ENCODE data around the gene NEK8. TPM values are rescaled to one million over a fixed set of nuclear protein-coding genes. Genes with fewer than 3 reads are reported as not detected.
A peak's percentile ranks its signal among the peaks of the same experiment; 100 is the strongest.

NEK8 gene
- total RNA-seq, 4 donors from 2014 or later, result 2.8 to 6.0 (median 3.5) TPM

GRCh38 chr17:28759256-28759865 lies 30.8 kb downstream of the NEK8 start:
- WGBS, 2 donors, result 87 to 88% methylated on average over 18 of the region's 18 CpGs
- Histone ChIP-seq H3K27me3 (no peaks in the 10 kb centered on the region), H3K4me3 (no peak overlapping the region), H3K4me1 (peaks cover 0 to 30% (median 0%) of the 10 kb centered on the region in 4 donors), H3K9me3 (no peaks in the 10 kb centered on the region), H3K36me3 (peaks cover 6 to 21% (median 11%) of the 10 kb centered on the region in 3 donors), H3K27ac (no peak overlapping the region)
- DNase-seq (ENCODE audit: low spot score in 2 of 2), result no peak
- TF ChIP-seq EP300 (IDR thresholded peaks at IDR 0.05) (no peak), CTCF (IDR thresholded peaks at IDR 0.05) (no peak), POLR2A (IDR thresholded peaks at IDR 0.05) (no peak)

- DNase-seq (ENCODE audit: low spot score in 2 of 2), result peak in 1 of 2 donors; percentile 38
- Histone ChIP-seq H3K9me3 (no peaks in the 10 kb centered on the region), H3K4me1 (peaks cover 0 to 24% (median 0%) of the 10 kb centered on the region in 4 donors), H3K27me3 (no peaks in the 10 kb centered on the region), H3K36me3 (peaks cover 6 to 35% (median 11%) of the 10 kb centered on the region in 3 donors), H3K4me3 (no peak overlapping the region), H3K27ac (no peak overlapping the region)
- TF ChIP-seq EP300 (IDR thresholded peaks at IDR 0.05), result no peak
- no peak for TF ChIP-seq POLR2A (IDR thresholded peaks at IDR 0.05)
- TF ChIP-seq CTCF (IDR thresholded peaks at IDR 0.05), result no peak
- 26 to 28% methylated on average over 9 of the region's 9 CpGs for WGBS, 2 donors
Observed at GRCh38 chr17:28760601-28761562, 32.3 kb downstream of the NEK8 start.

GRCh38 chr17:28763137-28763799 lies 34.7 kb downstream of the NEK8 start:
- peaks cover 6 to 47% (median 11%) of the 10 kb centered on the region in 3 donors for H3K36me3 ChIP-seq
- no peak for DNase-seq (ENCODE audit: low spot score in 2 of 2)
- no peaks in the 10 kb centered on the region for H3K9me3 ChIP-seq
- 86 to 92% methylated on average over 1 of the region's 1 CpG for WGBS, 2 donors
- no peaks in the 10 kb centered on the region for H3K27me3 ChIP-seq
- no peak overlapping the region for H3K4me3 ChIP-seq
- no peak for TF ChIP-seq EP300 (IDR thresholded peaks at IDR 0.05)
- peaks cover 0 to 24% (median 0%) of the 10 kb centered on the region in 4 donors for H3K4me1 ChIP-seq
- H3K27ac ChIP-seq, result peak overlapping the region in 1 of 4 donors; percentile 27

- WGBS, 2 donors, result 59% methylated on average over 5 of the region's 5 CpGs
- peak overlapping the region in 1 of 4 donors; percentile 27 for H3K27ac ChIP-seq
Observed at GRCh38 chr17:28763804-28764266, 35.2 kb downstream of the NEK8 start.

More at GRCh38 chr17:28763804-28764266, 35.2 kb downstream of the NEK8 start:
- Histone ChIP-seq H3K4me1 (peaks cover 0 to 25% (median 0%) of the 10 kb centered on the region in 4 donors), H3K4me3 (no peak overlapping the region), H3K9me3 (no peaks in the 10 kb centered on the region), H3K27me3 (no peaks in the 10 kb centered on the region), H3K36me3 (peaks cover 5 to 42% (median 6%) of the 10 kb centered on the region in 3 donors)
- TF ChIP-seq POLR2A (IDR thresholded peaks at IDR 0.05), result no peak
- peak in 1 of 2 donors; percentile 26 for TF ChIP-seq EP300 (IDR thresholded peaks at IDR 0.05)
- TF ChIP-seq CTCF (IDR thresholded peaks at IDR 0.05), result peak; percentile 82 to 88 (median 86)
- peak; percentile 85 to 99 for DNase-seq (ENCODE audit: low spot score in 2 of 2)
